ENCODE data around the gene HLA-DPB1.

- TF ChIP-seq, protein P1, sequence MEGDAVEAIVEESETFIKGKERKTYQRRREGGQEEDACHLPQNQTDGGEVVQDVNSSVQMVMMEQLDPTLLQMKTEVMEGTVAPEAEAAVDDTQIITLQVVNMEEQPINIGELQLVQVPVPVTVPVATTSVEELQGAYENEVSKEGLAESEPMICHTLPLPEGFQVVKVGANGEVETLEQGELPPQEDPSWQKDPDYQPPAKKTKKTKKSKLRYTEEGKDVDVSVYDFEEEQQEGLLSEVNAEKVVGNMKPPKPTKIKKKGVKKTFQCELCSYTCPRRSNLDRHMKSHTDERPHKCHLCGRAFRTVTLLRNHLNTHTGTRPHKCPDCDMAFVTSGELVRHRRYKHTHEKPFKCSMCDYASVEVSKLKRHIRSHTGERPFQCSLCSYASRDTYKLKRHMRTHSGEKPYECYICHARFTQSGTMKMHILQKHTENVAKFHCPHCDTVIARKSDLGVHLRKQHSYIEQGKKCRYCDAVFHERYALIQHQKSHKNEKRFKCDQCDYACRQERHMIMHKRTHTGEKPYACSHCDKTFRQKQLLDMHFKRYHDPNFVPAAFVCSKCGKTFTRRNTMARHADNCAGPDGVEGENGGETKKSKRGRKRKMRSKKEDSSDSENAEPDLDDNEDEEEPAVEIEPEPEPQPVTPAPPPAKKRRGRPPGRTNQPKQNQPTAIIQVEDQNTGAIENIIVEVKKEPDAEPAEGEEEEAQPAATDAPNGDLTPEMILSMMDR (conservative IDR thresholded peaks at IDR 0.05) = no peak
- no peak for TF ChIP-seq ZFX (IDR thresholded peaks at IDR 0.05)
Observed at GRCh38 chr6:33028220-33028849, 47.5 kb upstream of the HLA-DPB1 start.
